K562 (cell line): ENCODE results near the gene UMODL1. TPM values are rescaled to one million over a fixed set of nuclear protein-coding genes. Genes with fewer than 3 reads are reported as not detected.

Experiments
- ATAC-seq: fragments of 200-7000 bp; cut with Tn5 transposase; 3 replicates; pipeline ENCODE4 v1.9.1; 2020; ENCODE audit warnings: moderate library complexity
- BruUV-seq: library from RNA; stranded (reverse); fragments of 400-500 nt; replicated peaks from 2 replicates; lab custom pipeline; 2021; lab: Mats Ljungman, UMichigan
- CTCF ChIA-PET: fragments of 300-600 bp; formaldehyde crosslinking; extraction: SDS; loops from one replicate; lab custom pipeline; 2021; ENCODE audit warnings: low intra/inter-chr PET ratio; lab: Yijun Ruan, JAX
- POLR2A ChIA-PET: fragments of 300-600, 350-650 bp; sonication (Branson Sonifier 250); formaldehyde crosslinking; extraction: SDS; loops from one replicate; lab custom pipeline; 2021; ENCODE audit warnings: antibody characterized with exemption, inconsistent platforms; lab: Yijun Ruan, JAX
- DNase-seq, 4 experiments: peaks; one replicate each; pipeline versions ENCODE4 v3.0.0 to v3.0.0-alpha.2; 2011 to 2018; ENCODE audit warnings: low spot score in 3 of 4, mixed read lengths in 3 of 4; ENCODE audit errors: extremely low read depth in 1 of 4
- FAIRE-seq: peaks from 2 replicates; lab custom pipeline; 2011; peaks lifted over from hg19 to GRCh38; lab: Jason Lieb, UNC
- H2AFZ ChIP-seq: 2 replicates; pipeline ENCODE4 v1.6.0; 2011; ENCODE audit warnings: low read depth, low read length, control low read depth, inconsistent platforms
- H3K27ac ChIP-seq: fragments of 200-600 bp; 3 replicates; pipeline ENCODE4 v1.8.0; 2011; ENCODE audit warnings: low read depth, mild to moderate bottlenecking, control low read depth, inconsistent platforms, low read length, moderate library complexity, mixed read lengths; ENCODE audit errors: extremely low read depth
- H3K27me3 ChIP-seq, 2 experiments: fragments of 300-600 bp in 1 of 2; 2 replicates in 1 of 2; 3 replicates in 1 of 2; pipeline versions ENCODE4 v1.6.0 to v1.8.0; 2011; ENCODE audit warnings: inconsistent platforms in 2 of 2, low read length in 2 of 2, mild to moderate bottlenecking in 1 of 2, mixed read lengths in 1 of 2, moderate library complexity in 1 of 2; ENCODE audit not compliant: control insufficient read depth in 2 of 2, insufficient read depth in 2 of 2
- H3K36me3 ChIP-seq: fragments of 300-600 bp; 3 replicates; pipeline ENCODE4 v1.8.0; 2011; ENCODE audit warnings: mild to moderate bottlenecking, low read length, inconsistent platforms; ENCODE audit not compliant: control insufficient read depth, insufficient read depth
- H3K4me1 ChIP-seq, 2 experiments: fragments of 200-600 bp in 1 of 2; replicated peaks in 1 of 2; 2 replicates in 1 of 2; 3 replicates in 1 of 2; pipeline versions ENCODE4 v1.5.1 to v1.8.0; 2011; ENCODE audit warnings: inconsistent platforms in 2 of 2, low read length in 2 of 2, mild to moderate bottlenecking in 1 of 2, mixed read lengths in 1 of 2, moderate library complexity in 1 of 2; ENCODE audit not compliant: control insufficient read depth in 2 of 2, insufficient read depth in 2 of 2
- H3K4me2 ChIP-seq: 2 replicates; pipeline ENCODE4 v1.6.1; 2011; ENCODE audit warnings: low read length, control low read depth, inconsistent platforms, mixed read lengths; ENCODE audit not compliant: insufficient read depth
- H3K4me3 ChIP-seq: fragments of 200-600 bp; sonication (generic), shearing (Covaris generic); 2 replicates; pipeline ENCODE4 v1.5.1; 2016; ENCODE audit warnings: control low read depth, inconsistent platforms
- H3K79me2 ChIP-seq: fragments of 200-600 bp; 3 replicates; pipeline ENCODE4 v1.8.0; 2011; ENCODE audit warnings: low read length, inconsistent platforms; ENCODE audit not compliant: control insufficient read depth, insufficient read depth
- H3K9ac ChIP-seq, 2 experiments: 2 replicates each; pipeline versions ENCODE4 v1.6.0 to v1.6.1; 2011; ENCODE audit warnings: low read depth in 2 of 2, low read length in 2 of 2, control low read depth in 1 of 2, inconsistent platforms in 1 of 2, mild to moderate bottlenecking in 1 of 2, mixed read lengths in 1 of 2; ENCODE audit not compliant: insufficient read depth in 1 of 2
- H3K9me1 ChIP-seq: one replicate; pipeline ENCODE4 v1.6.0; 2011; ENCODE audit warnings: inconsistent platforms, mild to moderate bottlenecking, low read length, moderate library complexity; ENCODE audit not compliant: control insufficient read depth, insufficient read depth
- H3K9me3 ChIP-seq: replicated peaks from 2 replicates; pipeline ENCODE4 v1.5.1; 2011; ENCODE audit warnings: low read depth, low read length, inconsistent platforms; ENCODE audit not compliant: control insufficient read depth, insufficient read depth
- H4K20me1 ChIP-seq: replicated peaks from 2 replicates; pipeline ENCODE4 v1.6.1; 2011; ENCODE audit warnings: low read length, inconsistent platforms, mixed read lengths; ENCODE audit not compliant: control insufficient read depth, insufficient read depth
- GATAD2A ChIP-seq: fragments of 450-650 bp; IDR thresholded peaks from 2 replicates; pipeline ENCODE4 v1.6.1; 2017
- HCFC1 ChIP-seq: IDR thresholded peaks from 2 replicates; pipeline ENCODE4 v1.6.1; 2012; ENCODE audit warnings: low read depth, low read length, improper control_type of control experiment
- HDAC2 ChIP-seq: fragments of 450-650 bp; IDR thresholded peaks from 2 replicates; pipeline ENCODE4 v1.6.1; 2016; ENCODE audit warnings: mild to moderate bottlenecking
- HDGF ChIP-seq: fragments of 450-650 bp; IDR thresholded peaks from 2 replicates; pipeline ENCODE4 v1.6.1; 2016
- HNRNPUL1 ChIP-seq: fragments of 200-400 bp; formaldehyde crosslinking; IDR thresholded peaks from 2 replicates; pipeline ENCODE4 v1.6.1; 2017; ENCODE audit warnings: low read length
- ILK ChIP-seq: fragments of 450-650 bp; IDR thresholded peaks from 2 replicates; pipeline ENCODE4 v1.6.1; 2016; ENCODE audit warnings: missing genetic modification characterization, low read depth, mild to moderate bottlenecking, missing compliant biosample characterization, moderate library complexity, borderline replicate concordance
- L3MBTL2 ChIP-seq: fragments of 450-650 bp; IDR thresholded peaks from 2 replicates; pipeline ENCODE4 v1.6.1; 2016; ENCODE audit warnings: mild to moderate bottlenecking, moderate library complexity
- PCBP2 ChIP-seq: fragments of 200-400 bp; formaldehyde crosslinking; IDR thresholded peaks from 2 replicates; pipeline ENCODE4 v1.6.1; 2018; ENCODE audit warnings: low read length, low read depth, mild to moderate bottlenecking, moderate library complexity; ENCODE audit not compliant: poor library complexity, severe bottlenecking
- POLR2AphosphoS5 ChIP-seq: IDR thresholded peaks from 2 replicates; pipeline ENCODE4 v1.6.1; 2011; ENCODE audit warnings: mild to moderate bottlenecking, low read depth, low read length, moderate library complexity; ENCODE audit not compliant: control insufficient read depth, insufficient read depth
- POU5F1 ChIP-seq: fragments of 150-350 bp; IDR thresholded peaks from 2 replicates; pipeline ENCODE4 v1.6.1; 2014; ENCODE audit warnings: borderline replicate concordance, low read length, low read depth, mild to moderate bottlenecking; ENCODE audit not compliant: partially characterized antibody
- SFPQ ChIP-seq: fragments of 200-400 bp; formaldehyde crosslinking; IDR thresholded peaks from 2 replicates; pipeline ENCODE4 v1.6.1; 2017; ENCODE audit warnings: mild to moderate bottlenecking, low read depth, low read length, moderate library complexity
- ZEB2 ChIP-seq: fragments of 450-650 bp; IDR thresholded peaks from 2 replicates; pipeline ENCODE4 v1.6.1; 2016
- ZFX ChIP-seq: sonication (generic); formaldehyde crosslinking; IDR thresholded peaks from 2 replicates; pipeline ENCODE4 v1.8.0; 2022; ENCODE audit warnings: mild to moderate bottlenecking, missing genetic modification reagents, moderate library complexity
- WGBS: fragments of 100-300 bp; shearing (Covaris generic); methylation state at CpG from one replicate; pipeline ENCODE4 v1.1.6; 2016; ENCODE audit warnings: low coverage, mixed read lengths; ENCODE audit not compliant: insufficient coverage; ENCODE audit errors: missing lambda C conversion rate; 5-methylcytosine and 5-hydroxymethylcytosine counted together
- in situ Hi-C: fragments of 300-500 bp; cut with MboI; formaldehyde crosslinking; loops from 4 replicates; pipeline ENCODE4 v1.15.0; 2018; ENCODE audit warnings: inconsistent platforms, mixed read lengths
- intact Hi-C: fragments of 100-400 bp; cut with micrococcal nuclease; formaldehyde crosslinking; loops from 2 replicates; pipeline ENCODE4 v1.14.2; 2022
- polyA plus RNA-seq, 8 experiments: library from polyadenylated mRNA; depleted of rRNA in 4 of 8; stranded (reverse) in 5 of 8; unstranded in 3 of 8; fragments of >200 nt; fragmentation: Nextera tagmentation in 2 of 8; fragmentation: Illumina TruSeq in 1 of 8; extraction: Ambion mirVana in 2 of 8; extraction: Trizol in 1 of 8; gene quantifications; 2 replicates each; pipeline versions ENCODE4 v1.2.1 to v1.2.3, GENCODE V29; 2011 to 2014; ENCODE audit warnings: inconsistent platforms in 1 of 8, missing spikeins in 1 of 8
- total RNA-seq, 7 experiments: library from RNA; depleted of rRNA in 6 of 7; stranded (reverse); fragments of >200 nt in 6 of 7; fragmentation: Illumina TruSeq in 2 of 7; extraction: Trizol in 2 of 7; gene quantifications; 2 replicates each; pipeline versions ENCODE4 v1.2.1 to v1.2.3, GENCODE V29; 2011 to 2021; ENCODE audit warnings: low replicate concordance in 1 of 7
- TF ChIP-seq, protein P1 (sequence below): fragments of 250-450 bp; sonication (Bioruptor Pico); IDR thresholded peaks from 2 replicates; pipeline ENCODE4 v1.8.0; 2021; ENCODE audit warnings: borderline replicate concordance, mild to moderate bottlenecking, moderate library complexity; ENCODE audit not compliant: poor library complexity, severe bottlenecking
- TF ChIP-seq, protein P2 (sequence below): sonication (generic); formaldehyde crosslinking; IDR thresholded peaks from 2 replicates; pipeline ENCODE4 v1.8.0; 2023; ENCODE audit warnings: mild to moderate bottlenecking, missing genetic modification reagents

The UMODL1 gene
- total and polyA plus RNA-seq, 9 of the 15 experiments (the other 6 are each of a cell fraction or from before 2014, with no cell fraction given), result not detected

- 3% methylated on average over 23 of the region's 24 CpGs for WGBS
- in situ Hi-C loops, result loop anchor here (10.0 kb wide), 2 partner anchors 286 to 496 kb away; no protein-coding TSS in a partner anchor
- ATAC-seq (no peak), FAIRE-seq (no peak), DNase-seq (no peak)
- Histone ChIP-seq H2AFZ (no peak overlapping the region), H3K9me1 (peaks cover 4% of the 10 kb centered on the region), H3K27me3 (peaks cover 57 to 90% of the 10 kb centered on the region in 2 experiments), H3K9ac (no peak overlapping the region), H3K79me2 (no peaks in the 10 kb centered on the region), H3K36me3 (no peaks in the 10 kb centered on the region), H3K4me1 (peaks cover 0 to 17% of the 10 kb centered on the region in 2 experiments; a peak in 2 of 5 replicates), H3K27ac (no peak overlapping the region), H3K9me3 (no peaks in the 10 kb centered on the region), H3K4me2 (no peak overlapping the region), H4K20me1 (peaks cover 31% of the 10 kb centered on the region), H3K4me3 (no peak overlapping the region)
- intact Hi-C loops, result no loop called here
- POLR2A ChIA-PET, result no interaction called here
- BruUV-seq, result no TSS peak
- CTCF ChIA-PET, result no interaction called here
- TF ChIP-seq L3MBTL2 (no peak), HCFC1 (no peak), HDAC2 (no peak), ILK (tag) (no peak), HDGF (no peak), ZFX (CRISPR knock-in tag) (no peak), SFPQ (no peak), POLR2AphosphoS5 (no peak), ZEB2 (no peak), HNRNPUL1 (no peak), POU5F1 (no peak), GATAD2A (no peak), PCBP2 (no peak)
- TF ChIP-seq, protein P1, sequence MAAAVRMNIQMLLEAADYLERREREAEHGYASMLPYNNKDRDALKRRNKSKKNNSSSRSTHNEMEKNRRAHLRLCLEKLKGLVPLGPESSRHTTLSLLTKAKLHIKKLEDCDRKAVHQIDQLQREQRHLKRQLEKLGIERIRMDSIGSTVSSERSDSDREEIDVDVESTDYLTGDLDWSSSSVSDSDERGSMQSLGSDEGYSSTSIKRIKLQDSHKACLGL, result no peak
- TF ChIP-seq, protein P2, sequence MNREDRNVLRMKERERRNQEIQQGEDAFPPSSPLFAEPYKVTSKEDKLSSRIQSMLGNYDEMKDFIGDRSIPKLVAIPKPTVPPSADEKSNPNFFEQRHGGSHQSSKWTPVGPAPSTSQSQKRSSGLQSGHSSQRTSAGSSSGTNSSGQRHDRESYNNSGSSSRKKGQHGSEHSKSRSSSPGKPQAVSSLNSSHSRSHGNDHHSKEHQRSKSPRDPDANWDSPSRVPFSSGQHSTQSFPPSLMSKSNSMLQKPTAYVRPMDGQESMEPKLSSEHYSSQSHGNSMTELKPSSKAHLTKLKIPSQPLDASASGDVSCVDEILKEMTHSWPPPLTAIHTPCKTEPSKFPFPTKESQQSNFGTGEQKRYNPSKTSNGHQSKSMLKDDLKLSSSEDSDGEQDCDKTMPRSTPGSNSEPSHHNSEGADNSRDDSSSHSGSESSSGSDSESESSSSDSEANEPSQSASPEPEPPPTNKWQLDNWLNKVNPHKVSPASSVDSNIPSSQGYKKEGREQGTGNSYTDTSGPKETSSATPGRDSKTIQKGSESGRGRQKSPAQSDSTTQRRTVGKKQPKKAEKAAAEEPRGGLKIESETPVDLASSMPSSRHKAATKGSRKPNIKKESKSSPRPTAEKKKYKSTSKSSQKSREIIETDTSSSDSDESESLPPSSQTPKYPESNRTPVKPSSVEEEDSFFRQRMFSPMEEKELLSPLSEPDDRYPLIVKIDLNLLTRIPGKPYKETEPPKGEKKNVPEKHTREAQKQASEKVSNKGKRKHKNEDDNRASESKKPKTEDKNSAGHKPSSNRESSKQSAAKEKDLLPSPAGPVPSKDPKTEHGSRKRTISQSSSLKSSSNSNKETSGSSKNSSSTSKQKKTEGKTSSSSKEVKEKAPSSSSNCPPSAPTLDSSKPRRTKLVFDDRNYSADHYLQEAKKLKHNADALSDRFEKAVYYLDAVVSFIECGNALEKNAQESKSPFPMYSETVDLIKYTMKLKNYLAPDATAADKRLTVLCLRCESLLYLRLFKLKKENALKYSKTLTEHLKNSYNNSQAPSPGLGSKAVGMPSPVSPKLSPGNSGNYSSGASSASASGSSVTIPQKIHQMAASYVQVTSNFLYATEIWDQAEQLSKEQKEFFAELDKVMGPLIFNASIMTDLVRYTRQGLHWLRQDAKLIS (CRISPR knock-in tag), result no peak
Observed at GRCh38 chr21:42110691-42111469, 39.8 kb downstream of the UMODL1 start.
